GM12872 (cell line): Measurements from ENCODE around the gene PPP1R9B.

ENCODE experiments used
- TF ChIP-seq, protein P1 (sequence below): IDR thresholded peaks from 3 replicates; pipeline ENCODE4 v1.5.1; 2011; ENCODE audit warnings: low read depth, mild to moderate bottlenecking, low read length, moderate library complexity; ENCODE audit not compliant: insufficient read depth

Gene PPP1R9B

DNA sequence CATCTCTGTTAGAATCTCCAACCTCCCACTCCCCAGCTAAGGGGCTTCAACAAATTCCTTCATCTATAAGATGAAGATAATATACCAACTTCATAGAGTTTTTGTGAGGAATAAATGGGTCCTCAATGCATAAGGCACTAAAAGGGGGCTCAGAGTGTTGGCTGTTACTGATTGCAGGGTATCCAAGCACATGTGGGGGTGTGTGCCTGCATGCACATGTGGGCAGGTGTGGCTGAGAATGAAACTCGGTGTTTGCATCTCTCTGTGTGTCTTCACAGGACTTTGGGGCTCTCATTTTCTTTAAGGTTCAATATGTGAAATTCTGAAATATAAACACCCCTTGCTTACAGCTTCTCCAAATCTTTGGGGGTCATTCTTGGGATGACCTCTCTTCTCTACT, 4.1 kb upstream of the PPP1R9B start:
- TF ChIP-seq, protein P1, sequence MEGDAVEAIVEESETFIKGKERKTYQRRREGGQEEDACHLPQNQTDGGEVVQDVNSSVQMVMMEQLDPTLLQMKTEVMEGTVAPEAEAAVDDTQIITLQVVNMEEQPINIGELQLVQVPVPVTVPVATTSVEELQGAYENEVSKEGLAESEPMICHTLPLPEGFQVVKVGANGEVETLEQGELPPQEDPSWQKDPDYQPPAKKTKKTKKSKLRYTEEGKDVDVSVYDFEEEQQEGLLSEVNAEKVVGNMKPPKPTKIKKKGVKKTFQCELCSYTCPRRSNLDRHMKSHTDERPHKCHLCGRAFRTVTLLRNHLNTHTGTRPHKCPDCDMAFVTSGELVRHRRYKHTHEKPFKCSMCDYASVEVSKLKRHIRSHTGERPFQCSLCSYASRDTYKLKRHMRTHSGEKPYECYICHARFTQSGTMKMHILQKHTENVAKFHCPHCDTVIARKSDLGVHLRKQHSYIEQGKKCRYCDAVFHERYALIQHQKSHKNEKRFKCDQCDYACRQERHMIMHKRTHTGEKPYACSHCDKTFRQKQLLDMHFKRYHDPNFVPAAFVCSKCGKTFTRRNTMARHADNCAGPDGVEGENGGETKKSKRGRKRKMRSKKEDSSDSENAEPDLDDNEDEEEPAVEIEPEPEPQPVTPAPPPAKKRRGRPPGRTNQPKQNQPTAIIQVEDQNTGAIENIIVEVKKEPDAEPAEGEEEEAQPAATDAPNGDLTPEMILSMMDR = no peak

DNA sequence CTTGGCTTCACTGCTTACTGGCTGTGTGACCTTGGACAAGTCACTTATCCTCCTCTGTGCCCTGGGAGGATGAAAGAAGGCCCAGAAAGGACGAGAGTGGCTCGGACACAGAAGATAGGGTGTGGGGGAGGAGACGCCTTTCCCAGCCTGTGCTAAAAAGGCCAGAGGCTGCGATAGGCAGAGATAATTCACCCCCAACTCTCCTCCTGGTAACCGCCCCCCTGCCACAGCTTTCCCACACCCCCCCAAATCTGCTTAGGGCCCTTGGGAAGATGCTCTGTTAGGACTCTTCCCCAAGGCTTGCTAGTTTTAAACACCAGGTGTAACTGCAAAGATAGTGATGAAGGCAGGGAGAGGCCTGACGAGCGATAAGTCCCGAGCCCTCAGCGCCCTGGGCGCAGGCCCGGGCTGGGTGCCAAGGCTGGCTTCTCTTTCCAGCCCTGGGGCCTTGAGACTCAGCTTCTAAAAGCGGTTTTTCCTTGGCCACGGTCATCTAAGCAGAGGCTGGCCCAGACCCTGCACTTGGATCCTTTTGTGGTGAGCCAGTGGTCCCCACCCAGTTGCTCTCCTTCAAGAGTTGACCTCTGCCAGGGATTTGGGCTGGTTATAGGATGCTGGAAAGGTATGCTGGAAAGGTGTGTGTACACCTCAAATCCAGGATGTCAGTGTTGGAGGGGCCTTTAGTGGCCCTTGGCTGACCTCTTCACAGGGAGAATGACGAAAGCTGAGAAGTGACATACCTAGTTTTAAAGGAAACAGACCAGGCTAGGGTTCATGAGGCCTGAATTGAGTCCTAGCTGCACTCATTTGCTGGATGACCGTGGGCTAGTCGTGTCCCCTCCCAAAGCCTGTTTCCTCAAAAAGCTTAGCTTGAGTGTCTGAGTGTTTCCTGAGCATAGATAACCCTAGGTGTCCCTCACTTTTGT, 3.4 kb upstream of the PPP1R9B start:
- TF ChIP-seq, protein P1 = no peak

DNA sequence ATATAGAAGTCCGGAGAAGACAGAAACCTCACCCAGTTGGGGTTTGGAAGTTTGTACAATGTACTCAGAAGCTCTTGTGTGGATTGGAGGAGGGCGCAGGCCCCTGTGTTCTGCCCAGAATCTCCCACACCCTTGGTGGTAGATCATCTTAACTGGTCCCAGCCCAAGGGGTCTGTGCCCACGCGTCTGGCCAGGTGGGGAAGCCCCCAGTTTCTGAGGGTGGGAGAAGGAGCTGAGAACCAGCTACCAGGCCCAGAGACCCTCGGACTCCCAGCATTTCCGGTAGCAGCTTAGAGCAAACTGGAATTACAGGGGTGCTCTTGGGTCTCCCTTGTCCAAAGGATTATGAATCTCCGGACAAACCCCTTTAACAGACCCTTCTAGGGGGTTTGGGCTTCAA, 2.3 kb upstream of the PPP1R9B start:
- TF ChIP-seq, protein P1 = no peak

DNA sequence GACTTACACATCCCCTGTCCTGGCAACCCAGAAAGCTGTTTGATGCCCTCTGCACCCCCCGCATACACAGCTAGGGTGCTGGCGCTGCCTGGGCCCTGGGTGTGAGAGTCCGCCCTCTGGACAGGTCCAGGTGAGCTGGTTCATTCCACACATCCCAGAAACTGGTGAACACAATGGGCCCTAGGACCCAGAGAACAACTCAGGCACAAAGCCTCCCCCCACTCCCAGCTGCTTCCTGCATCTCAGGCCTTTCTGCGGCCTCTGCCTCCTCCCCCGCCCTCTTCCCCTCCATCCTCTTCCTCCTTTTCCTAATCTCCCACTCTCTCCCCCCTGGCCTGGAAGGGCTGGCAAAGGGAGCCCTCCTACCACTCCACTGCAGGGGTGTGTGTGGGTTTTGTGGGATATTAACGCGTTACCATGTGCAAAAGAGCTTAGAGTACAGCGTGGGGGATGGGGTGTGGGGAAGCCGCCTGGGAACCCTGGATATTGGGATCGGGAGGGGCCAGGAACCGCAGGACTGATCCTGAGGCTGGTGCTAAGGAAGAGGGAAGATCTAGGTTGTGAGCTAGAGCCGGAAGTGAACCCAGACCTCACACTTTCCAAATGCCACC, 1.6 kb upstream of the PPP1R9B start:
- TF ChIP-seq, protein P1 = no peak

DNA sequence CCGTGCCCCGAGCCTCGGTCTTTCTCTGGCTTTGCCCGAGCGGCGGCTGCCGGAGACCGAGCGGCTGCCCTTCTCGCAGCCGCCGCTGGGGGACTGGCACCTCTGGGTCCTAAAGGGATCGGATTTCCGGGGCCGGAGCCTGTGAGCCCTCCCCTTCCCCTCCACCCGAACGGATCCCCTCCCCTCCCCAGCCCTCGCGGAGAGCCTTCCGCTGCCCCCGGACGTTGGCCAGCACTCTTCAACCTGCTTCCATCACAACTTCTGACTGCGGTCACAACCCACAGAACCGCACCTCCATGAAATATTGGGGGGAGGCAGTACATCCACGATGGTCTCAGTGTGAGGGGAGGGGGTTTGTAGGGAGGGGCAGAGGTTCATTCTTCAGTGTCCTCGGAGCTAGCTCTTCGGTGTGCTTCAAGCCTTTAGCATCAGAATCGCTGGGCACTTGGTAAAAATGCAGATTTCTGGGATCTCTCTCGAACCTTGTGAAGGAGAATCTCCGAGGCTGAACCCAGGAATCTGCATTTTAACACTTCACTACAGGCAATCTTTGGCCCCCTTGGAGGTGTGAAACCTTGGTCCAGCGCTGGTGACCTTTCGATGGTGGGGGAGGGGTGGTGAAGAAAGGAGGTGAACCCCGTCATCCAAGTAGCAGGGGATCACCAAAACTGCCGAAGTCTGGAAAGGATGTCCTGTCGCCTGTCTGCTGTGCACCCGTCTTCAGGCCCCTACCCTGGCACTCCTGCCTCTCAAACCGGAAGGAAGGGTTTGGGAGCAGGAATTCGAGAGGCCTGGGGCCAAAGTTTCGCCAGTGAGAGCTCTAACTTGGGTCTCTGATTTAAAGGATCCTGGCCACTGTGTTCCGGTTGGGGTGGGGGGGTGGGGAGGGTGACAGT, 812 bp upstream of the PPP1R9B start:
- TF ChIP-seq, protein P1 = peak; percentile 74

DNA sequence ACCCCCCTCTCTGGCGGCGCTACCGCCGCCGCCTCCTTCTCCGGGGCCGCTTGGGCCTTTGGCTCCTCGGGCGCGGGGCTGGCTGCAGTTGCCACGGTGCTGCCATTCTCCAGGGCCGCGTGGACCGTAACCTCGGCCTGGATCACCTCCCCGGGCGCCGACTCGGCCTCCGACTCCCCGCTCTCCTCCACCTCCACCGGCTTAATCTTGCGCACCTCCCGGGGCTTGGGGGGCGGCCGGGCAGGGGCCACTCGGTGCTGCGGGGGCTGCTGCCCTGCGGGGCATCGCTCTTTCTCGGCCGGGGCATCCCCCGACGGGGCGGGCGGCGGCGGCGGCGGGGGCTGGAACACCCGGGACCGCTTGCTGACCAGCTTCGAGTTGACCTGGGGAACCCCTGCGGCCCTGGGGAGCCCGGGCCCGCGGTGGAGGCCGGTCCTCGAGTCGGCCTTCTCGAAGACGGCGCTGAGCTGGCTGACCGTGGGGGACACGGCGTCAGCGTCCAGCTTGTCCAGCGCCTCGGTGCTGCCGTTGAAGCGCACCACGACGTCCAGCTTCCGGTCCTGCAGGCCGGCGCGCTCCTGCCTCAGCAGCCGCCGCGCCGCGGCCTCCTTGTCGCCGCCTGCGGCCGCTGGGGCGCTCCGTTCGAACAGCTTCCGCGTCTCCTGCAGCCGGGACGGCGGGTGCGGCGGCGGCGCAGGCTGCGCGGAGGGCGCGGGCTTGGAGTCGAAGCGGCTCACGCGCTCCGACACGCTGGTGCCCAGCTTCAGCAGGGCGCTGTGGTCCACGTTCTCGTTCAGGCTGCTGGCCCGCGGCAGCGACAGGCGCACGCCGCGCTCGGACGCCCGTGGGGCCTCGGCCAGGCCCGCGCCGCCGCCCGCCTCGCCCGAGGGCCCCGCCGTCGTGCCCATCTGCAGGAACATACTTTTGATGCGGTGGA, 792 bp downstream of the PPP1R9B start:
- TF ChIP-seq, protein P1 = peak; percentile 28; the same call in 1 of the 3 replicates
